ENCODE measurements around the gene MYOG.

The MYOG gene

DNA sequence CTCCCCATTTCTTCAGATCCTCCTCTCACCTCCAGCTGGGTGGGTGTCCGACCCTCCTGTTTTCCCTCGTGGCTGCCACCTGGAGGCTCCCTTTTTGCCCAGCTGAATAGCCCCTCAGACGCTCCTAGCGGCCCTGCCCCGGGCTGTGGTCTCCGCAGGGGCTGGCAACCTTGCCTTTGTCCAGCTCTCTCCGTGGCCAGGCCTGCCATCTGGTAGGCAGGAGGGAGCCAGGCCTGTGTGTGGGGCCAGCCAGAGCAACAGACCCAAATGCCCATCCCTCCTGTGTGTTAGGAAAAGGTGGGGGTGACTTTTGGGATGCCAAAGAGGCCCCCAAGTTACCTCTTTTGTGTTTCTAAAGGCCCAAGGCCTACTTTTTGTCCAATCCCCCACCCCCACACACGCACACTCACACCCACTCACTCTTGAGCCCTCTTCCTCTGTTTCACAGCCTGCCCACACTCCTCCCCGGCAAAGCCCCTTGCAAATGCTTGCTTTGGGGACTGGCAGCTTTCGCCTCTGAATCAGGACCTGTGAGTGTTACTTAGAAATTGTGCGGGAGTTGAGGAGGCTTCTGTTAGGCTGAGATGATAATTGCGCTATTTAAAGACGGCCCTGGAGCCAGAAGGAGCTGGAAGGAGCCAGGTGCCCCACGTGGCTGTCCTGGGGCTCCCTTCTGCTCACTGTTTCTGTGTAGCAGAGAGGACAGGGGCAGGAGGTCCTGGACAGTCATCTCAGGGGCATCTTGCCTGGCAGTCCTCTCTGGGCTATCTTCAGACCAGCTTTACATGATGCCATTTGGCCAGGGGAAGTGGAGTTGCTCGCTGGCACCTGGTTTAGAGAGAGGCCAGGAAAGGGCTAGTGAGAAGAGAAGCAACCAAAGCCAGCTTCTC, 50.5 kb downstream of the MYOG start:
- TF ChIP-seq, protein P1, sequence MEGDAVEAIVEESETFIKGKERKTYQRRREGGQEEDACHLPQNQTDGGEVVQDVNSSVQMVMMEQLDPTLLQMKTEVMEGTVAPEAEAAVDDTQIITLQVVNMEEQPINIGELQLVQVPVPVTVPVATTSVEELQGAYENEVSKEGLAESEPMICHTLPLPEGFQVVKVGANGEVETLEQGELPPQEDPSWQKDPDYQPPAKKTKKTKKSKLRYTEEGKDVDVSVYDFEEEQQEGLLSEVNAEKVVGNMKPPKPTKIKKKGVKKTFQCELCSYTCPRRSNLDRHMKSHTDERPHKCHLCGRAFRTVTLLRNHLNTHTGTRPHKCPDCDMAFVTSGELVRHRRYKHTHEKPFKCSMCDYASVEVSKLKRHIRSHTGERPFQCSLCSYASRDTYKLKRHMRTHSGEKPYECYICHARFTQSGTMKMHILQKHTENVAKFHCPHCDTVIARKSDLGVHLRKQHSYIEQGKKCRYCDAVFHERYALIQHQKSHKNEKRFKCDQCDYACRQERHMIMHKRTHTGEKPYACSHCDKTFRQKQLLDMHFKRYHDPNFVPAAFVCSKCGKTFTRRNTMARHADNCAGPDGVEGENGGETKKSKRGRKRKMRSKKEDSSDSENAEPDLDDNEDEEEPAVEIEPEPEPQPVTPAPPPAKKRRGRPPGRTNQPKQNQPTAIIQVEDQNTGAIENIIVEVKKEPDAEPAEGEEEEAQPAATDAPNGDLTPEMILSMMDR (IDR thresholded peaks at IDR 0.05): no peak

DNA sequence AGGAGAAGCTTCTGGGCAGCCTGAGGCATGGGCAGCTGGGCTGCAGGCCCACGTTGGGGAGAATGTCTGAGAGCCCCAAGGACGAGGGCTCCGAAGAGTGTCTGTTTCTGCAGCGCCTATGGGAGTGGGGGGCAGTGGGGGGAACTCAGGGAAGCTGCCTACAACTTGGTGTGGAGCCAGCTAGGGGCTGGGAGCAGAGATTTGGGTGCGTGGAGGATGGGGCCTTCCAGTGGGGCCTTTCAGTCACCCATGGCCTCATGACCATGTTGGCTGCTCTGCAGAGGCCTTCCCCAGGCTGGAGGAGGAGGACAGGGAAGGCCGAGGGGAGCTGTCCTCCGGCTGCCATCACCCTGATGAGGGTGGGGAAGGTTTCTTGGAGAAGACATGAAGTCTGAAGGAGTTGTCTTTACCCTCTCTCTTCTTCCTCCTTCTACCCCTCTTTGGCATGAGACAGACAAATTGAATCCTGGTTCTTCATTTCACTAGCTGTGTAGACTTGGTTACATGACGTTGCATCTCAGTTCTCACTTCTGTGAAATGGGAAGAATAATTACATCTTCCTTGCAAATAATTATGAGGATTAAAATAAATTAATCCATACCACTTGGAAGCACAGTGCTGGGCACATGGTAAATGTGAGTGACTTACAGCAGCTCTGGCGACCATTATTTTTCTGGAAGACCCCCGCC, 51.2 kb downstream of the MYOG start:
- TF ChIP-seq, protein P1 (IDR thresholded peaks at IDR 0.05): no peak

DNA sequence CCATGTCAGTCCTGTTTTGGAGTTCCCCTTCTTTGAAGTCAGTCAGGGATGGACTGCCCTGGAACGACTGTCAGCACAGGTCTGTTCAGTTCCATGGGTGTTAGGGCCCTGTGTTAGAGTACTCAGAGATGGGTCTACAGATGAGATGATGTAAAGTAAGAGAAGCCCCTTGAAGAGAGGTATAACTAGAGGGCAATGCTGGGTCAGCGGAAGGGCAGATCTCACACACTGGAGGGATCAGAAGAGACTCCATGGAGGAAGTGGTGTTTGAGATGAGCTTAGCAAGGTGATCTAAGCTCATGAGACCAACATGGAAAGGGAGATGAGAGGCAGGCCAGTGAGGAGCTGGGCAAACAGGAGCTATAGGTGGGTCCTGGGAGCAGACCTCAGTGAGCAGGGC, 51.9 kb downstream of the MYOG start:
- TF ChIP-seq, protein P1 (IDR thresholded peaks at IDR 0.05): no peak

DNA sequence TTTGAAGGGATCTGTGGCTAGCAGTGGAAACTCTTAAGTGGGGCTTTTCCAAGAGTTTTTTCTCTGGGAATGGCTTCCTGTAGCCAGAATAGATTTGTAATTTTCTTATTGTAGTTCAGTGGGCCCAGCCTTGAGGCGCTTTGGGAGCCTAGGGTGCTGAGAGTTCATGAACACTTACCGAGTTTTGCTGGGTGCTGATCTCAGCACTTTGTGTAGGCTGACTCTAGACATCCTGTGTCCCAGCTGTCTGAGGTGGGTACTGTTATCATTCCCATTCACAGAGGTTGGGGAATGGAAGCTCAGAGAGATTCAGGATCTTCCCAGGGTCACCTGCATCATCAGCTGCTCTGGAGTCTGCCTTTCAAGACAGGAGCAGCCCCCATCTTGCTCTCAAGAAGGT, 52.5 kb downstream of the MYOG start:
- TF ChIP-seq, protein P1 (IDR thresholded peaks at IDR 0.05): no peak

Measured in LNCAP (cell line).